Measurements from ENCODE around the gene CACNB2. TPM values are rescaled to one million over a fixed set of nuclear protein-coding genes. Genes with fewer than 3 reads are reported as not detected.

CACNB2 gene
- total RNA-seq, 2 donors from 2014 or later: 1.9 to 4.6 TPM

GRCh38 chr10:18368682-18369081, 228.5 kb downstream of the CACNB2 start:
- Histone ChIP-seq H3K4me1 (ENCODE audit: control insufficient read depth, insufficient read depth, low read length) (no peaks in the 10 kb centered on the region), H3K9me3 (ENCODE audit: control insufficient read depth, low read length) (no peaks in the 10 kb centered on the region), H3K9ac (ENCODE audit: extremely low read depth, low read length, poor library complexity, severe bottlenecking) (no peak overlapping the region), H3K4me3 (ENCODE audit: low read length) (no peak overlapping the region), H3K36me3 (ENCODE audit: control insufficient read depth, insufficient read depth, low read length) (no peaks in the 10 kb centered on the region), H3K27me3 (ENCODE audit: control insufficient read depth, insufficient read depth, low read length, poor library complexity, severe bottlenecking) (no peaks in the 10 kb centered on the region), H3K27ac (ENCODE audit: low read depth, low read length) (no peak overlapping the region)
- H3K27ac Mint-ChIP-seq: no peak overlapping the region
- no peaks in the 10 kb centered on the region for H3K27me3 Mint-ChIP-seq (ENCODE audit: insufficient read depth)
- H3K4me3 Mint-ChIP-seq: no peak overlapping the region
- no peaks in the 10 kb centered on the region for H3K4me1 Mint-ChIP-seq
- H3K36me3 Mint-ChIP-seq (ENCODE audit: low read depth): no peaks in the 10 kb centered on the region
- no peak for DNase-seq
- WGBS, 2 experiments (ENCODE audit: insufficient coverage in 1 of 2, insufficient read length in 1 of 2): 57 to 90% methylated on average over 1 of the region's 1 CpG
- H3K9me3 Mint-ChIP-seq: no peaks in the 10 kb centered on the region
- TF ChIP-seq CTCF (conservative IDR thresholded peaks at IDR 0.05): no peak

DNA sequence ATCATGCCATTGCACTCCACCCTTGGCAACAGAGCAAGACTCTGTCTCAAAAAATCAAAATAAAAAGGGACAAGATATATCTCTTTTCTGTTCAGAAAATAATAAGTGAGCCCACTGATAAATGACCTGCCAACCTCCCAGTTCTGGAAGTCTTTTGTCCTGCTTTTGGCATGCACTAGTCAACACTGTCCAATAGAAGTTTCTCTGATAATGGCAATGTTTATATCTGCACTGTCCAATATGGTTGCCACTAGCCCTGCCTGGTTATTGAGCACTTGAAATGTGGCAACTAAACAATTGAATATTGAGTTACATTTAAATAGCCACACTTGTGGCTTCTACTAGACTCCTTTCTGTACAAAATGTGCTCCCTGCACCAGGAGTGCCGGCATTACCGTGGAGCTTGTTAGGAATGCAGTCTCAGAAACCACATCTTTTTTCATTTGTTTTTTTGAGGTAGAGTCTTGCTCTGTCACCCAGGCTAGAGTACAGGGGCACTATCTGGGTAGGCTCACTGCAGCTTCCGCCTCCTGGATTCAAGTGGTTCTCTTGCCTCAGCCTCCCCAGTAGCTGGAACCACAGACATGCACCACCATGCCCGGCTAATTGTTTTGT, 229.7 kb downstream of the CACNB2 start:
- Mint-ChIP-seq H3K36me3 (ENCODE audit: low read depth) (no peaks in the 10 kb centered on the region), H3K4me1 (no peaks in the 10 kb centered on the region), H3K27ac (no peak overlapping the region), H3K4me3 (no peak overlapping the region), H3K9me3 (no peaks in the 10 kb centered on the region), H3K27me3 (ENCODE audit: insufficient read depth) (no peaks in the 10 kb centered on the region)
- no peaks in the 10 kb centered on the region for H3K36me3 ChIP-seq (ENCODE audit: control insufficient read depth, insufficient read depth, low read length)
- DNase-seq: no peak
- WGBS, 2 experiments (ENCODE audit: insufficient coverage in 1 of 2, insufficient read length in 1 of 2): 80 to 91% methylated on average over 3 to 4 of the region's 4 CpGs
- H3K27me3 ChIP-seq (ENCODE audit: control insufficient read depth, insufficient read depth, low read length, poor library complexity, severe bottlenecking): no peaks in the 10 kb centered on the region
- no peak overlapping the region for H3K9ac ChIP-seq (ENCODE audit: extremely low read depth, low read length, poor library complexity, severe bottlenecking)
- H3K4me3 ChIP-seq (ENCODE audit: low read length): no peak overlapping the region
- H3K4me1 ChIP-seq (ENCODE audit: control insufficient read depth, insufficient read depth, low read length): no peaks in the 10 kb centered on the region
- no peak for TF ChIP-seq CTCF (conservative IDR thresholded peaks at IDR 0.05)
- H3K9me3 ChIP-seq (ENCODE audit: control insufficient read depth, low read length): no peaks in the 10 kb centered on the region
- H3K27ac ChIP-seq (ENCODE audit: low read depth, low read length): no peak overlapping the region

DNA sequence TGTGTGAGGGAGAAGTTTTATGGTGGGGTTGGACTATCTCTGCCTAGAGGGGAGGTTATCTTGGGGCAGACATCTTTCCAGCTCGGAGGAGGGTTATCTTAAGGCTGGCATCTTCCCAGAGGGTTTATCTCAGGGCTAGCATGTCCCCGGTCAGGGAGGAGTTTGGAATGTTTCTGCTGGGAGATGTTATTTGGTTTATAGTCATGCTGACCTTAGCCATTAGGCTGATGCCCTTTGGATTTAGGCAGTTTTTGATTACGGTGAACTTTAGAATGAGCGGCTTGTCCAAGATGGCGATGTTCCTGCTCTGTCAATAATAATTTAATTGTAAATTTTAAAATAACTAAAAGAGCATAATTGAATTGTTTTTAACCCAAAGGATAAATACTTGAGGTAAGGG, 236.4 kb downstream of the CACNB2 start:
- H3K27me3 Mint-ChIP-seq (ENCODE audit: insufficient read depth): no peaks in the 10 kb centered on the region

More for the DNA sequence above, 236.4 kb downstream of the CACNB2 start:
- no peaks in the 10 kb centered on the region for H3K4me1 Mint-ChIP-seq
- TF ChIP-seq CTCF (conservative IDR thresholded peaks at IDR 0.05): no peak
- no peak overlapping the region for H3K4me3 Mint-ChIP-seq
- H3K27me3 ChIP-seq (ENCODE audit: control insufficient read depth, insufficient read depth, low read length, poor library complexity, severe bottlenecking): no peaks in the 10 kb centered on the region
- peaks cover 12% of the 10 kb centered on the region for H3K9me3 ChIP-seq (ENCODE audit: control insufficient read depth, low read length)
- no peak overlapping the region for H3K4me3 ChIP-seq (ENCODE audit: low read length)
- no peak for DNase-seq
- H3K9me3 Mint-ChIP-seq: peaks cover 11% of the 10 kb centered on the region
- H3K36me3 ChIP-seq (ENCODE audit: control insufficient read depth, insufficient read depth, low read length): no peaks in the 10 kb centered on the region
- no peak overlapping the region for H3K27ac Mint-ChIP-seq
- H3K36me3 Mint-ChIP-seq (ENCODE audit: low read depth): no peaks in the 10 kb centered on the region
- no peak overlapping the region for H3K9ac ChIP-seq (ENCODE audit: extremely low read depth, low read length, poor library complexity, severe bottlenecking)
- WGBS, 2 experiments (ENCODE audit: insufficient coverage in 1 of 2, insufficient read length in 1 of 2): 82 to 83% methylated on average over 2 to 4 of the region's 5 CpGs
- no peak overlapping the region for H3K27ac ChIP-seq (ENCODE audit: low read depth, low read length)
- no peaks in the 10 kb centered on the region for H3K4me1 ChIP-seq (ENCODE audit: control insufficient read depth, insufficient read depth, low read length)

All from endodermal cell (in vitro differentiated cells).